K562 (cell line): ENCODE results near the gene RNF126. TPM values are rescaled to one million over a fixed set of nuclear protein-coding genes. Genes with fewer than 3 reads are reported as not detected.

Experiments
- ARID2 ChIP-seq: fragments of 450-650 bp; IDR thresholded peaks from 2 replicates; pipeline ENCODE4 v1.6.1; 2017; ENCODE audit warnings: antibody characterized with exemption, mild to moderate bottlenecking
- CEBPB ChIP-seq: fragments of 450-650 bp; IDR thresholded peaks from 2 replicates; pipeline ENCODE4 v1.6.1; 2016; ENCODE audit warnings: missing genetic modification characterization, missing compliant biosample characterization
- HDGF ChIP-seq: fragments of 450-650 bp; IDR thresholded peaks from 2 replicates; pipeline ENCODE4 v1.6.1; 2016
- HMG20A ChIP-seq: fragments of 450-650 bp; formaldehyde crosslinking; conservative IDR thresholded peaks from 2 replicates; pipeline ENCODE4 v1.4.0; 2020; ENCODE audit warnings: mild to moderate bottlenecking, mixed read lengths
- KAT7 ChIP-seq: sonication (generic); formaldehyde crosslinking; IDR thresholded peaks from 2 replicates; pipeline ENCODE4 v1.8.0; 2022; ENCODE audit warnings: missing genetic modification reagents, mild to moderate bottlenecking, borderline replicate concordance
- KLF6 ChIP-seq: fragments of 250-450 bp; sonication (Bioruptor Pico); IDR thresholded peaks from 2 replicates; pipeline ENCODE4 v1.4.0; 2020; ENCODE audit warnings: mild to moderate bottlenecking, moderate library complexity, borderline replicate concordance
- MEF2D ChIP-seq: conservative IDR thresholded peaks from 2 replicates; pipeline ENCODE4 v1.6.1; 2016; ENCODE audit warnings: low read depth, missing genetic modification characterization, missing compliant biosample characterization
- REST ChIP-seq, 2 experiments: fragments of 450-650 bp; formaldehyde crosslinking in 1 of 2; IDR thresholded peaks; 2 replicates each; pipeline versions ENCODE4 v1.4.0 to v1.6.1; 2014 to 2020; ENCODE audit warnings: mild to moderate bottlenecking in 2 of 2, borderline replicate concordance in 1 of 2, low read depth in 1 of 2
- SETDB1 ChIP-seq: IDR thresholded peaks from one replicate; pipeline ENCODE4 v1.6.1; 2012; ENCODE audit warnings: low read length, control low read depth, inconsistent platforms
- SIN3A ChIP-seq, 2 experiments: fragments of 150-350 bp in 1 of 2; IDR thresholded peaks; 2 replicates each; pipeline ENCODE4 v1.6.1; 2011 to 2016; ENCODE audit warnings: borderline replicate concordance in 2 of 2, low read depth in 2 of 2, low read length in 2 of 2, mild to moderate bottlenecking in 2 of 2, moderate library complexity in 2 of 2; ENCODE audit not compliant: control insufficient read depth in 1 of 2
- SMC3 ChIP-seq: conservative IDR thresholded peaks from 2 replicates; pipeline ENCODE4 v1.6.1; 2011; ENCODE audit warnings: low read depth, low read length, improper control_type of control experiment; ENCODE audit not compliant: insufficient read depth
- SP1 ChIP-seq: sonication (generic); formaldehyde crosslinking; IDR thresholded peaks from 2 replicates; pipeline ENCODE4 v1.8.1; 2022; ENCODE audit warnings: mild to moderate bottlenecking, missing genetic modification reagents
- SREBF1 ChIP-seq: fragments of 150-350 bp; IDR thresholded peaks from 2 replicates; pipeline ENCODE4 v1.6.1; 2014; ENCODE audit warnings: antibody characterized with exemption, low read depth, low read length, borderline replicate concordance
- ZBTB17 ChIP-seq: fragments of 450-650 bp; formaldehyde crosslinking; IDR thresholded peaks from 2 replicates; pipeline ENCODE4 v1.4.0; 2020; ENCODE audit warnings: mild to moderate bottlenecking
- ZNF75A ChIP-seq: fragments of 450-650 bp; formaldehyde crosslinking; IDR thresholded peaks from 2 replicates; pipeline ENCODE4 v1.4.0; 2020; ENCODE audit warnings: mild to moderate bottlenecking
- polyA plus RNA-seq, 8 experiments: library from polyadenylated mRNA; depleted of rRNA in 4 of 8; stranded (reverse) in 5 of 8; unstranded in 3 of 8; fragments of >200 nt; fragmentation: Nextera tagmentation in 2 of 8; fragmentation: Illumina TruSeq in 1 of 8; extraction: Ambion mirVana in 2 of 8; extraction: Trizol in 1 of 8; gene quantifications; 2 replicates each; pipeline versions ENCODE4 v1.2.1 to v1.2.3, GENCODE V29; 2011 to 2014; ENCODE audit warnings: inconsistent platforms in 1 of 8, missing spikeins in 1 of 8
- total RNA-seq, 7 experiments: library from RNA; depleted of rRNA in 6 of 7; stranded (reverse); fragments of >200 nt in 6 of 7; fragmentation: Illumina TruSeq in 2 of 7; extraction: Trizol in 2 of 7; gene quantifications; 2 replicates each; pipeline versions ENCODE4 v1.2.1 to v1.2.3, GENCODE V29; 2011 to 2021; ENCODE audit warnings: low replicate concordance in 1 of 7
- TF ChIP-seq, protein P1 (sequence below): fragments of 450-650 bp; formaldehyde crosslinking; IDR thresholded peaks from 2 replicates; pipeline ENCODE4 v1.4.0; 2020; ENCODE audit warnings: mild to moderate bottlenecking, moderate library complexity

The RNF126 gene
- total and polyA plus RNA-seq, 9 of the 15 experiments (the other 6 are each of a cell fraction or from before 2014, with no cell fraction given) = 0.27 to 101 (median 12.3) TPM

GRCh38 chr19:664913-665443, 2.0 kb upstream of the RNF126 start (continued):
- peak; percentile 91 for TF ChIP-seq REST (IDR thresholded peaks at IDR 0.05; ENCODE audit: borderline replicate concordance)
- no peak for TF ChIP-seq REST (CRISPR knock-in tag; IDR thresholded peaks at IDR 0.05; ENCODE audit: low read depth)
- no peak for TF ChIP-seq HMG20A (CRISPR knock-in tag)
- TF ChIP-seq, protein P1, sequence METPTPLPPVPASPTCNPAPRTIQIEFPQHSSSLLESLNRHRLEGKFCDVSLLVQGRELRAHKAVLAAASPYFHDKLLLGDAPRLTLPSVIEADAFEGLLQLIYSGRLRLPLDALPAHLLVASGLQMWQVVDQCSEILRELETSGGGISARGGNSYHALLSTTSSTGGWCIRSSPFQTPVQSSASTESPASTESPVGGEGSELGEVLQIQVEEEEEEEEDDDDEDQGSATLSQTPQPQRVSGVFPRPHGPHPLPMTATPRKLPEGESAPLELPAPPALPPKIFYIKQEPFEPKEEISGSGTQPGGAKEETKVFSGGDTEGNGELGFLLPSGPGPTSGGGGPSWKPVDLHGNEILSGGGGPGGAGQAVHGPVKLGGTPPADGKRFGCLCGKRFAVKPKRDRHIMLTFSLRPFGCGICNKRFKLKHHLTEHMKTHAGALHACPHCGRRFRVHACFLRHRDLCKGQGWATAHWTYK (CRISPR knock-in tag) = 0 out of 2 replicates have a peak, but pooled peaks have one; percentile 30
- 0 out of 2 replicates have a peak, but pooled peaks have one; percentile 46 for TF ChIP-seq KAT7 (CRISPR knock-in tag)
- no peak for TF ChIP-seq SREBF1
- TF ChIP-seq ARID2 = peak; percentile 76
- no peak for TF ChIP-seq MEF2D (tag)
- TF ChIP-seq SIN3A (IDR thresholded peaks at IDR 0.05; ENCODE audit: borderline replicate concordance in 2 of 2, control insufficient read depth in 1 of 2, low read depth in 2 of 2, low read length in 2 of 2) = no peak
- TF ChIP-seq HDGF = no peak
- no peak for TF ChIP-seq KLF6 (CRISPR knock-in tag)
- no peak for TF ChIP-seq CEBPB (tag)
- no peak for TF ChIP-seq SETDB1
- 0 out of 2 replicates have a peak, but pooled peaks have one; percentile 23 for TF ChIP-seq ZBTB17 (CRISPR knock-in tag)
- peak; percentile 97 for TF ChIP-seq SMC3
- no peak for TF ChIP-seq ZNF75A (CRISPR knock-in tag)
- TF ChIP-seq SP1 (CRISPR knock-in tag) = 0 out of 2 replicates have a peak, but pooled peaks have one; percentile 65
